ENCODE measurements around the gene TMEM178B.

GRCh38 chr7:141460781-141461715, 387.2 kb downstream of the TMEM178B start:
- TF ChIP-seq CTCF (IDR thresholded peaks at IDR 0.05) (no peak), USF2 (IDR thresholded peaks at IDR 0.05; ENCODE audit: borderline replicate concordance, low read depth, low read length) (no peak), TAF1 (IDR thresholded peaks at IDR 0.05; ENCODE audit: borderline replicate concordance, low read depth, low read length) (no peak), POLR2AphosphoS5 (IDR thresholded peaks at IDR 0.05; ENCODE audit: low read depth, low read length) (no peak), MXI1 (IDR thresholded peaks at IDR 0.05; ENCODE audit: low read depth, low read length) (no peak), USF1 (IDR thresholded peaks at IDR 0.05; ENCODE audit: borderline replicate concordance, low read depth) (no peak)

Data from SK-N-SH (cell line).